Lung (tissue), 12 donors: ENCODE data around the gene ZNF302. TPM values are rescaled to one million over a fixed set of nuclear protein-coding genes. Genes with fewer than 3 reads are reported as not detected.

Experiments used
- ATAC-seq: fragments of 200-7000 bp; cut with Tn5 transposase; one replicate; pipeline ENCODE4 v1.9.1; 2020; ENCODE audit warnings: moderate number of reproducible peaks; ENCODE audit not compliant: insufficient read depth, low FRiP score
- DNase-seq, 3 donors: peaks; one replicate each; pipeline ENCODE4 v3.0.0-alpha.2; 2013 to 2017
- H3K27ac ChIP-seq, 2 donors: one replicate each; pipeline ENCODE4 v1.5.1; 2013; ENCODE audit warnings: mild to moderate bottlenecking in 2 of 2, moderate library complexity in 2 of 2, control low read depth in 1 of 2, inconsistent platforms in 1 of 2, low read depth in 1 of 2, low read length in 1 of 2
- H3K27me3 ChIP-seq, 3 donors: one replicate each; pipeline ENCODE4 v1.5.1; 2013; ENCODE audit warnings: low read length in 2 of 3; ENCODE audit not compliant: control insufficient read depth in 3 of 3, insufficient read depth in 3 of 3
- H3K36me3 ChIP-seq, 4 donors: one replicate each; pipeline ENCODE4 v1.5.1; 2013; ENCODE audit warnings: low read length in 4 of 4, mild to moderate bottlenecking in 1 of 4, moderate library complexity in 1 of 4; ENCODE audit not compliant: control insufficient read depth in 4 of 4, insufficient read depth in 4 of 4
- H3K4me1 ChIP-seq, 5 donors: one replicate each; pipeline ENCODE4 v1.5.1; 2013; ENCODE audit warnings: low read length in 5 of 5, mild to moderate bottlenecking in 2 of 5, moderate library complexity in 1 of 5; ENCODE audit not compliant: control insufficient read depth in 5 of 5, insufficient read depth in 5 of 5
- H3K4me3 ChIP-seq: one replicate; pipeline ENCODE4 v1.5.1; 2013; ENCODE audit warnings: mild to moderate bottlenecking, control low read depth, moderate library complexity
- H3K9ac ChIP-seq, 2 donors: one replicate each; pipeline ENCODE4 v1.5.1; 2013; ENCODE audit warnings: low read length in 2 of 2, control low read depth in 1 of 2; ENCODE audit not compliant: insufficient read depth in 1 of 2
- H3K9me3 ChIP-seq, 4 donors: one replicate each; pipeline ENCODE4 v1.5.1; 2013; ENCODE audit warnings: low read length in 3 of 4, mild to moderate bottlenecking in 1 of 4, moderate library complexity in 1 of 4; ENCODE audit not compliant: control insufficient read depth in 4 of 4, insufficient read depth in 3 of 4
- CTCF ChIP-seq: IDR thresholded peaks from 2 replicates; pipeline ENCODE4 v1.5.1; 2012; ENCODE audit warnings: mild to moderate bottlenecking; ENCODE audit errors: control extremely low read depth, extremely low read depth
- WGBS, 2 donors: extraction: QIAGEN DNeasy Blood & Tissue Kit; methylation state at CpG; one replicate each; pipeline ENCODE4 v1.1.7; 2013; 5-methylcytosine and 5-hydroxymethylcytosine counted together
- polyA plus RNA-seq, 2 donors: library from polyadenylated mRNA; stranded (reverse); fragments of 200-250 nt; gene quantifications; one replicate each; pipeline ENCODE4 v1.2.1, GENCODE V29; 2013
- total RNA-seq, 2 donors: library from RNA; depleted of rRNA in 1 of 2; stranded (reverse); fragments of >200 nt in 1 of 2; gene quantifications; one replicate each; pipeline ENCODE4 v1.2.1, GENCODE V29; 2014 to 2021
- donor health status: control.
- donor health status: control.
- donor health status: Bipolar disorder and iron deficiency.
- donor health status: healthy.
- donor health status: DM: yes; HTN: yes; CAD: no.

ZNF302 gene
- total and polyA plus RNA-seq, 4 donors = 10.5 to 50.4 (median 21.9) TPM

GRCh38 chr19:34731964-34732363, 54.5 kb downstream of the ZNF302 start:
- Histone ChIP-seq H3K9ac (no peak overlapping the region), H3K4me3 (no peak overlapping the region), H3K9me3 (peaks cover 0 to 4% (median 2%) of the 10 kb centered on the region in 4 donors), H3K4me1 (peaks cover 3 to 15% (median 9%) of the 10 kb centered on the region in 5 donors), H3K27me3 (no peaks in the 10 kb centered on the region), H3K27ac (no peak overlapping the region), H3K36me3 (peaks cover 0 to 14% (median 7%) of the 10 kb centered on the region in 4 donors)
- no peak for ATAC-seq
- no peak for DNase-seq
- 80 to 84% methylated on average over 7 of the region's 7 CpGs for WGBS, 2 donors
- TF ChIP-seq CTCF = no peak

GRCh38 chr19:34732612-34733211, 55.2 kb downstream of the ZNF302 start:
- H3K9ac ChIP-seq = peak overlapping the region in 1 of 2 donors; percentile 98
- peaks cover 3 to 15% (median 9%) of the 10 kb centered on the region in 5 donors for H3K4me1 ChIP-seq
- no peak overlapping the region for H3K4me3 ChIP-seq
- WGBS, 2 donors = 34 to 45% methylated on average over 11 to 15 of the region's 15 CpGs
- no peak for ATAC-seq
- no peak for TF ChIP-seq CTCF
- H3K9me3 ChIP-seq = peaks cover 0 to 8% (median 4%) of the 10 kb centered on the region in 4 donors
- DNase-seq = peak in 2 of 3 donors; percentile 5 to 8
- peak overlapping the region; percentile 34 to 56 for H3K27ac ChIP-seq
- no peaks in the 10 kb centered on the region for H3K27me3 ChIP-seq
- H3K36me3 ChIP-seq = peaks cover 2 to 17% (median 9%) of the 10 kb centered on the region in 4 donors

- H3K4me3 ChIP-seq = peak overlapping the region; percentile 91
- DNase-seq = peak; percentile 84 to 90 (median 85)
- 0 to 1% methylated on average over 13 of the region's 13 CpGs for WGBS, 2 donors
These were observed 55.8 kb downstream of the ZNF302 start for GRCh38 chr19:34733266-34733745.

More at GRCh38 chr19:34733266-34733745, 55.8 kb downstream of the ZNF302 start:
- no peaks in the 10 kb centered on the region for H3K27me3 ChIP-seq
- peaks cover 4 to 21% (median 13%) of the 10 kb centered on the region in 4 donors for H3K36me3 ChIP-seq
- peaks cover 0 to 11% (median 4%) of the 10 kb centered on the region in 4 donors for H3K9me3 ChIP-seq
- peak; percentile 3 for ATAC-seq
- peaks cover 3 to 15% (median 9%) of the 10 kb centered on the region in 5 donors for H3K4me1 ChIP-seq
- H3K27ac ChIP-seq = peak overlapping the region; percentile 99 to 100
- peak overlapping the region; percentile 66 to 98 for H3K9ac ChIP-seq
- no peak for TF ChIP-seq CTCF
